GM21526 (cell line): ENCODE data around the gene EIF4E.
"Not testable (repeated sequence)": the region's sequence is repeated elsewhere in the genome, so short reads cannot be mapped to it uniquely, and the experiment has no call there.

ENCODE experiments used
- ATAC-seq: cut with Tn5 transposase; IDR thresholded peaks from one replicate; pipeline ENCODE4 v1.9.1; 2021; ENCODE audit warnings: moderate library complexity; ENCODE audit not compliant: unreplicated experiment, low FRiP score

Gene EIF4E

DNA sequence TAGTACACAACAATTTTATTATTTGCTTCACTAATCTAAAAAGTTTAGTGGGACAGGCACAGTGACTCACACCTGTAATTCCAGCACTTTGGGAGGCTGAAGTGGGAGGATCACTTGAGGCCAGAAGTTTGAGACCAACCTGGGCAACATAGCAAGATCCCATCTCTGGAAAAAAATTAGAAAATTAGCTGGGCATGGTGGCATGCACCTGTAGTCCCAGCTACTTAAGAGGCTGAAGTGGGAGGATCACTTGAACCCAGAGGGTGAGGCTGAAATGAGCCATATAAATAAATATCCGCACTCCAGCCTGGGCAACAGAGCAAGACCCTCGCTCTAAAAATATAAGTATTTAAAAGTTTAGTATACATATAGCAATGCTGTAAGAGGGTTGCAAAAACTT is 42.6 kb downstream of the EIF4E start:
- ATAC-seq, result not testable (repeated sequence)

- not testable (repeated sequence) for ATAC-seq
These were observed 48.0 kb downstream of the EIF4E start for GRCh38 chr4:98880884-98881283.

- ATAC-seq, result no peak
These were observed 49.4 kb downstream of the EIF4E start for GRCh38 chr4:98879515-98879914.

GRCh38 chr4:98873059-98873458 is 55.9 kb downstream of the EIF4E start:
- ATAC-seq, result no peak

GRCh38 chr4:98872120-98872906 is 56.6 kb downstream of the EIF4E start:
- ATAC-seq, result not testable (repeated sequence)

- ATAC-seq, result no peak
These were observed 61.3 kb downstream of the EIF4E start for GRCh38 chr4:98867648-98868047.

DNA sequence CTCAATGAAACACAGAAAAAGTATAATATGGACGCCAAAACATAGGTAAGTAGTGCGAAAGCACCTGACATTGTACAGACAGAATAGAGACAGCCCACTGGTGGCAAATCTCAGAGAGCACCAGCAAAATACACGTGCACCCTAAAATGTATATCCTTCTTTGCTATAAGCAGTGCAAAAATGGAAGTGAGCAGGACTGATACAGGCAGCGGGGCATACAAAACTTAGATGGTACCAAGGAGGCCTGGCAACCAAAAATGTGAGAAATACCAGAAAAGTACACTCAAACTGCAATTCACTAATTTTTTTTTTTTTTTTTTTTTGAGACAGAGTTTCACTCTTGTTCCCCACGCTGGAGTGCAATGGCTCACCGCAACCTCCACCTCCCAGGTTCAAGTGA is 63.9 kb downstream of the EIF4E start:
- ATAC-seq, result no peak

DNA sequence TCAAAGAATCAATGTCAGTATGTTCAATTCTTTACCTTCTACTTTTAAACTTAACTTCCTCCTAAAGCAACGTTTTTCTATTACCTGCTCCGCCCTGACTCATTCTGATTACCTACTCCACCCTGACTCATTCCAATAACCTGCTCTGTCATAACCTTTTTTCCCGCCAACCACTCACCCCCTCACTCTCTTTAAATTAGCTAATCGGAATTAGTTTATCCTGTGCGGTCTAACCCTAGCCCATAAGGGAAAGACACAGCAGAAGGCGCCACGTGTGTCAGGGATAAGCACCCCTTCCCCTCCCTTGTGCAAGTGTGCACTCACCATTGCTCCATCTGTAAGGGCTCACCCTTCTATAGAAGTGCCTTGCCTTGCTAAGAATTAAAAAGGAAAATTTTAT is 64.4 kb downstream of the EIF4E start:
- no peak for ATAC-seq

DNA sequence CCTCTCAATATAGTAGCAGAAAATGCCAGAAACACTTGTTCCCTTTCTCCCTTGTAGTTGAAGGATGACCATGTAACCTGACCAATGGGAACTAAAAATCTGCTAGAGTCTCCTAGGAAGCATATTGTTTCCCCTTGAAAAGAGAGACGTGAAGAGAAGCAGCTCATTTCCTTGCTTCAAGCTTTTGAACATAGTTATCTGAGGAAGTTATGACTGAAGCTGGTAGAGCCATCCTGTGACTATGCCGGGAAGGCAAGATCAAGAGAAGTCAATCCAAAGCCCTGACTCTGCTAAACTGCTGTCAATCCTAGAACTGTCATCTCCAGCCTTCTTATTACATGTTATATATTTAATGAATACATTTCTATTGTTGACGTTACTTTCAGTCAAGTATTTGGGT is 66.6 kb downstream of the EIF4E start:
- no peak for ATAC-seq

- no peak for ATAC-seq
These were observed 67.6 kb downstream of the EIF4E start for GRCh38 chr4:98861100-98861884.

DNA sequence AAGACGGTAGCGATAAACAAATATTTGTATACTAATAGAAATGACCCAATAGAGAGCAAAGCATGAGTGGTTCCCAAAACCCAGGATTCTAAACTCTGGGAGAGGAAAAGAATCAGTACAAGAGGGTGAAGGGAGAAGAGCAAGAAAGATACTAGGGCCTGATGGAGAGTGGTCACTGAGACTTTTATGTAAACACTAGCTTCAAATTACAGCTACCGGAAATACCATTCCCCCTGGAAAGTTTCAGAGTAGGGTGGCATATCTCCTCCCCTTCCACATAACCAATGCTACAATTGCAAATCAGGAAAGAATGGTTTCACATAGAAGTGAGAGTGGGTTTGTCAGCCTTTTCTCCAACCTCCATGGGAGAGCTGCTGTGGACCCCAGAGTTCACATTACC is 77.1 kb downstream of the EIF4E start:
- no peak for ATAC-seq

GRCh38 chr4:98850937-98851336 is 78.0 kb downstream of the EIF4E start:
- no peak for ATAC-seq

DNA sequence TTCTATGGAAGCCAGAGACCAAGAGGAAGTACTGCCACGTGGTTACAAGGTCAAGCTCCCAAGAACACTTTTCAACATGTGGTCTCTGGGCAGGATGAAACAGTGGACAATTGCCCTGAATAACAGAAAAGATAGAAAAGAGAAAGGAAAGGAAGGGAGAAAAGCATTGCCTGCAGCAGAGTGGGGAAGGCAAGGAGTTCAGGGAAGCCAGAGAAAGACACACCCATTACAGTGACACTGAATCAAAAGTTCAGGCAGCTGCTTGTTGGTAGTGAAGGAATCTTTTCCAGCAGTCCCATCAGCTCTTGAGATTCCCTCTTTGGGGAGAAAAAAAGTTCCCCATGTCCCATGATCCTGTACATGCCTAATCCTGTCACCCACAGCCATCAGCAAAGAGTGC is 80.5 kb downstream of the EIF4E start:
- no peak for ATAC-seq

DNA sequence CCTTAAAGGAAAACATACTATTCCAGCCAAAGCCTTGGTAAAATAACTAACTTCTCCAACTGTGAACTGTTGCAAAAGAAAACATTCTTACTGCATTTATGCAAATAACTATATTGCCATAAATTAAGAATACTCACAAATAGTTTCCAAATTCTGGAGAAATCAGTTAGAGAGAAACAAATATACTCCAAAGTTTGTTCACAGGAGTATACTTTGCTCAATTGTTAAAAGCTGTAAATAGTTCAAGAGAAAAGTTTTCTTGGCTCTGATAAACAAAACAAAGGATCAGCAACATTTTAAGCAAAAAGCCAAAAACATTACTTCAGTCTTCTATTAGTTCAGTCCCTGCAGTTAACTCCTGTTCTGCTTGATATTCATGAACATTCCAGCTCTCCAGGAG is 83.0 kb downstream of the EIF4E start:
- no peak for ATAC-seq

GRCh38 chr4:98842917-98843316 is 86.0 kb downstream of the EIF4E start:
- ATAC-seq, result not testable (repeated sequence)

GRCh38 chr4:98838977-98839618 is 89.8 kb downstream of the EIF4E start:
- no peak for ATAC-seq

GRCh38 chr4:98838531-98838930 is 90.4 kb downstream of the EIF4E start:
- ATAC-seq, result no peak

- ATAC-seq, result no peak
These were observed 95.5 kb downstream of the EIF4E start for GRCh38 chr4:98833384-98833783.

DNA sequence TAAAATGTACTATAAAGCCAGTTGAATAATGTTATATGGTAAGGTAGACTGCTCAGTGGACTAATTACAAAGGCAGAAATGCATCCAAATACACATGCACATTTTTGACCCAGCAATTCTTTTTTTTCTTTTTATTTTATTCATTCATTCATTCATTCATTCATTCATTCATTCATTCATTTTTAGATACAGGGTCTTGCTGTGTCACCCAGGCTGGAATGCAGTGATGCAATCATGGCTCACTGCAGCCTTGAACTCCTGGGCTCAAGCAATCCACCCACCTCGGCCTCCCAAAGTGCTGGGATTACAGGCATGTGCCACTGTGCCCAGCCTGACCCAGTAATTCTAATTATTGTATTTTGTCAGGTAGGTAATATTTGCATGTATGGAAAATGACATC is 97.9 kb downstream of the EIF4E start:
- not testable (repeated sequence) for ATAC-seq
